Measurements from ENCODE around the gene TMEM187. TPM values are rescaled to one million over a fixed set of nuclear protein-coding genes. Genes with fewer than 3 reads are reported as not detected.

Gene TMEM187
- total RNA-seq, 1 experiment from 2014 or later = 23.4 TPM

- DNase-seq (ENCODE audit: low spot score) = no peak
Measured at GRCh38 chrX:153954558-153955227, 17.9 kb upstream of the TMEM187 start.

- no peak for DNase-seq (ENCODE audit: low spot score)
Measured at GRCh38 chrX:153955228-153955732, 17.3 kb upstream of the TMEM187 start.

- DNase-seq (ENCODE audit: low spot score) = no peak
Measured at GRCh38 chrX:153956044-153956907, 16.3 kb upstream of the TMEM187 start.

DNA sequence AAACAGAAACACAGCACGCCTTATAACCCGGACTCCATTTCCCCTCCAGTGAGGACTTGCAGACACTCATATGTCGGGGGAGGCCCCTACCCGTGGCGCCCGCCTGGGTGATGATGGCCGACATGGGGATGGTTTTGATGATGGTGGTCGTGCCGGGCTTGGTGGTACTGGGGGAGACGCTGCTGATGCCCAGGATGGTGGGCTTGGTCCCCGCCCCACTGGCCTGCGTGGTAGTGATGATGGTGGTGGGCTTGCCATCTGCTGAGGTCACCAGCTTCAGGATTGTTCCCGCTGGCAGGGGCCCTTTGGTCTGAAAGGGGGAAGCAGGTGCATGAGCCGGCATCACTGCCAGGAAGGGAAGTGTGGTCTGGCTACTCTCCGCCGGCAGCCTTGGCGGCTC lies 15.3 kb upstream of the TMEM187 start:
- no peak for DNase-seq (ENCODE audit: low spot score)

- no peak for DNase-seq (ENCODE audit: low spot score)
Measured at GRCh38 chrX:153958605-153959004, 13.9 kb upstream of the TMEM187 start.

DNA sequence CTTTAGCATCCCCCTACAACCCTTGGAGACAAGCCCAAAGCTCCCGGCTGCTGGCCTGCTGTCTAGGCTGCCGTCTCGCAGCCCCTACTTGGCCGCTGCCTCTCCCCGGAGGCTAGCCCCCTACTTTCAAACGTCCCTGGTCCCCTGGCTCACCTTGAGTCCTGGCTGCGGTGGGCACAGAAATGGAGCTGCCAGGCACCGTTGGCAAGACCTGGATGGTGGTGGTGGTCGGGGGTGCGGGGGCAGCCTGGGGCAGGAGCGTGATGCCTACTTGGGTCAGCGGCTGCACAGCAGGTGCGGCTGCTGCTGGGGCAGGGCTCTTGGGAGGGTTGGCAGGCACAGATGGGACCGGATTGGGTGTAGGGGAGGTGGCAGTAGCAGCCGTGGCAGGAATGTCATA lies 12.9 kb upstream of the TMEM187 start:
- no peak for DNase-seq (ENCODE audit: low spot score)

DNA sequence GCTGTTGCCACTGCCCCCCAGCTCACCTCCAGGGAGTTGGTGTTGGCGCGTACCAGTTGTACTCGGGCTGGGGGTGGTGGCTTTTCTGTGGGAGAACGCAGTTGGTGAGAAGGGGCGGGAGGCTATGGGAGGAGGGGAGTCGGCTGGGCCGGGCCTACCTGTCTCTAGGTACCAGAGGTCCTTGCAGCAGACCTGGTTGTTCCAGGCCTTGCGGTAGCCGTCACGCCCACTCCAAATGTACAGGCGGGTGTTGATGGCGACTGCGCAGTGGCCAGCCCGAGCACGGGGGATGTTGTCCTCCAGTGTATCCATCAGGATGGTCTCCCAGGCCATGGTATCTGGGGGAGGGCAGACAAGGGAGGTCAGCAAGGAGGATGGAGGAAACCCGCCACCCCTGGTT lies 12.5 kb upstream of the TMEM187 start:
- no peak for DNase-seq (ENCODE audit: low spot score)

DNA sequence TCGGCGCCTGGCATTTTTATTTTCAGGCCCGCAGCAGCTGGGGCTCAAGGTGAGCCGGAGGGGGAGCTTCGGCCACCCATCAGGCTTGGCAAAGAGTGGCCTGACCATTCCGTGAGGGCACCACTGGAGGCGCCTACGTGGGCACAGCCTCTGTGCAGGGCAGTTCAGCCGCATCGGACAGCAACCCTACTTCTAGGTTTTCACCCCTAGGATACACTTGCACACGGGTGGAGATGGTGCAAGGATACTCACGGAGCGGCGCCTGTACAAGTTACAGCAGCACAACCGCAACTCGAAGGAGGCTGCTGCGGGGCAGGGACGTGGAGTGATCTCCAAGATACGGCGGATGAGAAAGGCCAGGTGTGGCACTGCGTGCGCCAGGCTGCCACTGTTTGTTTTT lies 11.8 kb upstream of the TMEM187 start:
- no peak for DNase-seq (ENCODE audit: low spot score)

- DNase-seq (ENCODE audit: low spot score) = no peak
Measured at GRCh38 chrX:153961292-153961691, 11.3 kb upstream of the TMEM187 start.

DNA sequence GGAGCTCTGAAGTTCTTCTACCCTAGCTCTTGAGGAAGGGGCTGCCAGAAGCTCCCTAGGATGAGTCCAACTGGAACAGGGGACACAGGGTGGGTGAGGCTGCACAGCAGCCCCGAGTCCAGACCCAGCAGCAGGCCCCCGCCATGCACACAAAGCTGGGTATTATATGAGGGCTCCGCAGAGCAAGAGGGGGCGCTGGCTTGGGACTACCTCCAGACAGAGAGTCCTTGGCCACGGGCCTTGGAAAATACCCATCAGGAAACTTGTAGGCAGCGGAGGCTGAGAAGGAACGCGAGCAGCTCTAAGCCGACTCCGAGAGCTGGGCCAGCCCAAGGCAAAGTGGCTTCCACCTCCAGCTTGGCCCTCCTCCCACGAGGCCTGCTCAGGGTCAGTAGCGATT lies 9.0 kb upstream of the TMEM187 start:
- DNase-seq (ENCODE audit: low spot score) = no peak

- no peak for DNase-seq (ENCODE audit: low spot score)
Measured at GRCh38 chrX:153964105-153964504, 8.4 kb upstream of the TMEM187 start.

GRCh38 chrX:153965406-153965805 lies 7.1 kb upstream of the TMEM187 start:
- no peak for DNase-seq (ENCODE audit: low spot score)

GRCh38 chrX:153966283-153966688 lies 6.3 kb upstream of the TMEM187 start:
- no peak for DNase-seq (ENCODE audit: low spot score)

- no peak for DNase-seq (ENCODE audit: low spot score)
Measured at GRCh38 chrX:153966841-153967535, 5.6 kb upstream of the TMEM187 start.

DNA sequence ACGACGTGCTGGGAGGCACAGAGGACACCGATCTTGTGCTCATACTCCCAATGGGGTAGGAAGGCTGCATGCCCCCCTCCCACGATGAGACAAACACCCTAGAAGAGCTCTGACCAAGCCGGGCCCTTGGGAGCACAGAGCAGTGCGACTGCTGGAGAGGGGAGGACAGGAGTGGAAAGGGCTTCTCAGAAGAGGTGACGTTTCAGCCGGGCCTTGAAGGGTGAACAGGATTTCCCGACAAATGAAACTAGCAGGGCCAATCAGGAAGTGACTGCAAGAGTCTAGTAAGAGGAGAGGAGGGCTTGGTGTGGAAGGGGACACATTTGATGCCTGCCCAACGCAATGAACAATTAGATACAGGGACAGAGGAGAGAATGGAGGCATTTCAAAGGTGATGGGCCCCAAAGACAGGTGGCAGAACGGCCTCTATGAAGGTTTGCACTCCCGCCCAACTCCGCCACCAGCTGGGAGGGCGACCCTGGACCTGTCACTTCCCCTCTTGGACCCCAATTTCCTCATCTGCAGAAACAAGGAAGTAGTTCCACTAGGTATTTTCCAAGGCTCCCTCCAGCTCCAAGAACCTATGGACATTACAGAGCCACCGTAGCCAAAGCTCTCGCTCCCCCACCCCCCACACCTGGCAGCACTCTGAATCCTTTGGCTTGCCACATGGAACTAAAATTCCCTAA lies 4.9 kb upstream of the TMEM187 start:
- DNase-seq (ENCODE audit: low spot score) = no peak

DNA sequence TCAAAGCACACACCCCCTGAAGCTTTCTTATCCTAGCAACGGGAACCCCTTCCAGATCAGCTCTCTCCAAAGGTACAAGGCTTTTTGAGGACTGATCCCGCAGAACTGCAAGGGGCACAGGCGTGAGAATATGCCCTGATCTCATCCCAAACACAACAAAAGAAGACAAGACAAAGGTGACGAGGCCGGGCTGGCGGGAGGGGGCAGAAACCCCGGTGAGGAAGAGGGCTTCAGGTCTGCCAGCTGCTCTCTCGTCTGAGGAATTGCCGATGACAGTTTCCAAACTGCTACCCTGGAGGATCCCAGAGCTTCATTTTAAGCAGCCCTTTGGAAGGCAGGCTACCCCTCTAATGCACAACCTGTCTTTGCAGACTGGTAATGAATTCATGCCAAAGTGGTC lies 4.3 kb upstream of the TMEM187 start:
- DNase-seq (ENCODE audit: low spot score) = no peak

GRCh38 chrX:153968754-153969124 lies 3.8 kb upstream of the TMEM187 start:
- no peak for DNase-seq (ENCODE audit: low spot score)

DNA sequence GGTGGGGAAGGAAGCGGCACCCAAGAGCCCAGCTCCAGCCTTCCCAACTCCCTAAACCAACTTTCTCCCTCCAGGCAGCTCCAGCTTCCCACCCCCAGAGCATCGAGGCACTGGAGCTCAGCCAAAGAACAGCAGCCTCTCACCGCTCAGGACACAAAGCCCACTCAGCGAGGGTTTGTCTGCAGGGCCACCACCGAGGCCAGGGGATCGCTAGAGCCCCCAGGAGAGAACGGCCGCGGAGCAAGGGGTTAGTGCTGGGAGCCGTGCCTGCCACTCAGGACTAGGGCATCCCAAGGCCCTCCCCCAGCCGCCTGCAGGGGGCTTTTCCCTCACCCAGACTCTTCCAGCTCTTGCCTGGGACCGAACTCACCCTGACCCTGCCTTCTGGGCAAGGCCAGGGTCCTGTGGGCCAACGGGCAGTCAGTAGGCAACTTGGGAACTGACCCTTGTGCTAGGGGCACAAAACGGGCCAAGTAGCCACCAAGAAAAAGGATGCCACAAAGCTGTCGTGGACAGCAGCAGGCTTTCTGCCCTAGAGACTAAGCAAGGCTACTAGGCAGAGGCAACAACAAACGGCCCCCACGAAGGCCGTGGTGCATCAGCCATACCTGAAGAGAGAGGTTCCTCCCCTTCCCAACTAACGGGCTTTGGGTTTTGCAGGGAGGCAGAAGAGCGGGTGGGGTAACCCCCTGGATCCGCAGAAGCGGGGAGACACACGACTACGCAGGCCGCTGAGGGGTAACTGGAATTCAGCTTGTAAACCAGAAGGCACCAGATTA lies 3.2 kb upstream of the TMEM187 start:
- DNase-seq (ENCODE audit: low spot score) = no peak

DNA sequence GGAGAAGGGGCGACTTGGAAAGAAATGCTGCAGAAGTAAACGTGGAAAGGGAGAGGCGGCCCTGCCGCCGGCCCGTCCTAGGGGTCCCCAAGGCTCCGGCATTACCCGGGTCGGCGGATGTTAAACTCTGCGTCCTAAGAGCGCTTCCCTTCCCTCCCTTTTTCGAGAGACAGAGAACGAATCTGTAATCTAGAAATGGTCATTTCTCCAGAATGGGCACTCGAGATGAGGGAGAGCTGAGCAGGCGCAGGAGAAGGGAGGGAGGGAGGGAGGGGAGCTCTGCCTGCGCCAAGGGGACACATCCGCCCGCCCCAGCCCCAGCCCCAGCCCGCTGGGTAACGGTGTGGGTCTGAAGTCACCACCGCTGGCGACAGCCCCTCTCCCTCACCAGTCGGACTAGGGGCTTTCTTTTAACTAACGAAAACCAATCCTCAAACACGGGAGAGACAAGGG lies 2.6 kb upstream of the TMEM187 start:
- peak; percentile 25 for DNase-seq (ENCODE audit: low spot score)

DNA sequence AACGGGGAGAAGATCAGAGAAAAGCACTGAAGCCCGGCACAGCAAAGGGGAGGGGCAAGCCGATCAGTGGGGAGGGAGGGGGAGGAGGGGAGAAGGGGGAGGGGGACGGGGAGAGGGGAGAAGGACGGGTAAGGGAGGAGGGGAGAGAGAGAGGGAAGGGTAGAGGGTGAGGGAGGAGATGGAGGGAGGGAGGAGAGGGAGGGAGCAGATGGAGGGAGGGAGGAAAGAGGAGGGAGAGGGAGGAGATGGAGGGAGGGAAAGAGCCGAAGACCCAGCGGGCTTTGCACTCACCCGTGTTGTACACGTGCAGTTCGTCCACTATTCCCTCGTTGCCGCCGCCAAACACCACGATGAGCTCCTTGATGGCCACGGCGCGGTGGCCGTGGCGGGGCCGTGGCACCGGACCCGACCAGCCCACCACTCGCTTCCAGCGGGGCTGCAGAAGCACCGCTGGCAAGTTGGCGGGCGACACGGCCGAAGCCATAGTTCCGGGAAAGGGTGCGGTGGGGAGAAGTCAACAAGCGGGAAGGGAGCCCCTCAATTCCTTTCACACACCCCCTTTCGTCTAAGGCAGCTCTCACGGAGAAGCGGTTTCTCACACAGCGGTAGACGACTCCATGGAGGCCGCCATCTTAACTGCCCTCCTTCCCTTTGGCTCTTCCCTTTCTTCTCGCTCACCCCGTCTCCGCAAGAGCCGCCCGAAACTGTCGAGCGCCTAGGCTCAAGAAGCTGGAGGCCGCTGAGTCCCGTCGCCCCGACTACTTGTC lies 2.0 kb upstream of the TMEM187 start:
- peak; percentile 57 for DNase-seq (ENCODE audit: low spot score)
